Lower lobe of right lung (tissue), 2 donors: Measurements from ENCODE around the gene VPS4B. TPM values are rescaled to one million over a fixed set of nuclear protein-coding genes. Genes with fewer than 3 reads are reported as not detected.

ENCODE experiments used
- ATAC-seq, 2 donors: fragments of 200-7000 bp; cut with Tn5 transposase; one replicate each; pipeline ENCODE4 v1.9.1; 2020 to 2022; ENCODE audit warnings: mild to moderate bottlenecking in 2 of 2, moderate library complexity in 2 of 2
- DNase-seq: peaks from one replicate; pipeline ENCODE4 v3.0.0-alpha.2; 2020
- H3K27ac ChIP-seq: fragments of 200-600 bp; one replicate; pipeline ENCODE4 v1.8.0; 2022
- H3K27me3 ChIP-seq: fragments of 200-600 bp; one replicate; pipeline ENCODE4 v1.8.0; 2022; ENCODE audit warnings: low read depth
- H3K36me3 ChIP-seq: fragments of 200-600 bp; one replicate; pipeline ENCODE4 v1.8.0; 2022; ENCODE audit warnings: mild to moderate bottlenecking
- H3K4me1 ChIP-seq: fragments of 200-600 bp; one replicate; pipeline ENCODE4 v1.8.0; 2022
- H3K4me3 ChIP-seq: fragments of 200-600 bp; one replicate; pipeline ENCODE4 v1.8.0; 2022; ENCODE audit warnings: mild to moderate bottlenecking
- H3K9me3 ChIP-seq: fragments of 200-600 bp; one replicate; pipeline ENCODE4 v1.8.0; 2022
- intact Hi-C: fragments of 100-400 bp; cut with DNase I; formaldehyde crosslinking; loops from one replicate; pipeline ENCODE4 v1.11.0; 2022
- total RNA-seq: library from RNA; stranded (reverse); fragmentation: NEBNext Ultra II Directional; extraction: Animal tissue kit (Norgen Biotek cat#: 25700); gene quantifications from one replicate; pipeline ENCODE4 v1.2.1, GENCODE V29; 2021
- TF ChIP-seq, protein P1 (sequence below): fragments of 200-600 bp; IDR thresholded peaks from one replicate; pipeline ENCODE4 v1.8.0; 2022; ENCODE audit warnings: antibody characterized with exemption, mild to moderate bottlenecking
- donor health status: DM: no; HTN: yes; CAD: no; lungs with severe emphysema.

VPS4B gene
- total RNA-seq, 1 donor from 2014 or later, result 63.6 TPM

DNA sequence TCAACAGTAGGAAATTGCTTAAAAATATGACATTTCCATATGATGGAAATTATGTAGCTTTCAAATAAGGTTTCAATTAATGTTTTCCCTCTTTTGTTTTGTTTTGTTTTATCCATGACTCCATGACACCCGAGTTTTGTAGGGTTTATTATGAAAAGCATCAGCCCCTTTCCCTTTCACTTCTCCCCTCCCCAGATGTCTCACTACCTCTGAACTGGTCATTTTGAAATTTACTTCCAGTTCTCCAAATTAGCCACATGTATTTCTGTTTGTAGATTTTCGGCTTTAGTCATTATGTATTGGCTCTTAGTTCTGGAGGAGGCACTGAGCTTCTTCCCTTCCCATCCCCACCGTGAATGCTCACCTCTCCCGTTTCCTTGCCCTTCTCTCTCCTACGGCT is 18.6 kb upstream of the VPS4B start:
- DNase-seq, result no peak
- intact Hi-C loops, result no loop called here
- Histone ChIP-seq H3K27ac (no peak overlapping the region), H3K36me3 (no peaks in the 10 kb centered on the region), H3K9me3 (no peaks in the 10 kb centered on the region), H3K4me1 (peaks cover 4% of the 10 kb centered on the region), H3K27me3 (no peaks in the 10 kb centered on the region), H3K4me3 (no peak overlapping the region)
- peak in 1 of 2 donors; percentile 25 for ATAC-seq
- TF ChIP-seq, protein P1, sequence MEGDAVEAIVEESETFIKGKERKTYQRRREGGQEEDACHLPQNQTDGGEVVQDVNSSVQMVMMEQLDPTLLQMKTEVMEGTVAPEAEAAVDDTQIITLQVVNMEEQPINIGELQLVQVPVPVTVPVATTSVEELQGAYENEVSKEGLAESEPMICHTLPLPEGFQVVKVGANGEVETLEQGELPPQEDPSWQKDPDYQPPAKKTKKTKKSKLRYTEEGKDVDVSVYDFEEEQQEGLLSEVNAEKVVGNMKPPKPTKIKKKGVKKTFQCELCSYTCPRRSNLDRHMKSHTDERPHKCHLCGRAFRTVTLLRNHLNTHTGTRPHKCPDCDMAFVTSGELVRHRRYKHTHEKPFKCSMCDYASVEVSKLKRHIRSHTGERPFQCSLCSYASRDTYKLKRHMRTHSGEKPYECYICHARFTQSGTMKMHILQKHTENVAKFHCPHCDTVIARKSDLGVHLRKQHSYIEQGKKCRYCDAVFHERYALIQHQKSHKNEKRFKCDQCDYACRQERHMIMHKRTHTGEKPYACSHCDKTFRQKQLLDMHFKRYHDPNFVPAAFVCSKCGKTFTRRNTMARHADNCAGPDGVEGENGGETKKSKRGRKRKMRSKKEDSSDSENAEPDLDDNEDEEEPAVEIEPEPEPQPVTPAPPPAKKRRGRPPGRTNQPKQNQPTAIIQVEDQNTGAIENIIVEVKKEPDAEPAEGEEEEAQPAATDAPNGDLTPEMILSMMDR, result no peak

DNA sequence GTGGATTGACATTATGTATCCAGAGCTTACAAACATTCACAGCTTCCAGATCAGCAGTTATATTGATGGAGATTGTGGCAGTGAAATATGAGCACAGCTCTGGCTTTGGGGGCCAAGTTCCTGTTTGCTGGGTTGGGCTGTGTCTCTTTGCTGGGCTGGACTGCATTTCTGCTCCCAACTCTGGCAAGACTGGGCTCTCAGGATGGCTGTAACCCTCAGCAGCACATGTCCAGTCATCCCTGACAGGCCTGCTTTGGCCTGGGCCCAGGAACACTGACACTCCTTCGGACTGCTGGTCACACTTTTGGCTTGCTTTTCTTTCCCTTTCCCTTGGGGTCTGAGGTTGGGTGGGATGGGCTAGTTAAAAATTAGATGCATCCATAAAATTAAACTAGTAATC is 17.9 kb upstream of the VPS4B start:
- TF ChIP-seq, protein P1, result no peak
- H3K4me1 ChIP-seq, result peaks cover 4% of the 10 kb centered on the region
- ATAC-seq (peak in 1 of 2 donors; percentile 26), DNase-seq (no peak)
- intact Hi-C loops, result no loop called here
- no peak overlapping the region for H3K4me3 ChIP-seq
- H3K9me3 ChIP-seq, result no peaks in the 10 kb centered on the region
- no peaks in the 10 kb centered on the region for H3K27me3 ChIP-seq
- no peak overlapping the region for H3K27ac ChIP-seq
- H3K36me3 ChIP-seq, result no peaks in the 10 kb centered on the region

- Histone ChIP-seq H3K4me1 (peaks cover 3% of the 10 kb centered on the region), H3K27me3 (no peaks in the 10 kb centered on the region), H3K9me3 (no peaks in the 10 kb centered on the region), H3K36me3 (no peaks in the 10 kb centered on the region), H3K27ac (no peak overlapping the region), H3K4me3 (no peak overlapping the region)
- peak; percentile 66 to 79 for ATAC-seq
- TF ChIP-seq, protein P1, result peak; percentile 83
- DNase-seq, result no peak
- intact Hi-C loops, result no loop called here
Observed at GRCh38 chr18:63439334-63439733, 17.1 kb upstream of the VPS4B start.

GRCh38 chr18:63438181-63438580 is 15.9 kb upstream of the VPS4B start:
- Histone ChIP-seq H3K27ac (no peak overlapping the region), H3K9me3 (no peaks in the 10 kb centered on the region), H3K4me1 (no peaks in the 10 kb centered on the region), H3K4me3 (no peak overlapping the region), H3K27me3 (no peaks in the 10 kb centered on the region), H3K36me3 (no peaks in the 10 kb centered on the region)
- TF ChIP-seq, protein P1, result no peak
- DNase-seq, result no peak
- intact Hi-C loops, result no loop called here
- no peak for ATAC-seq

- no peak for DNase-seq
- no peak overlapping the region for H3K27ac ChIP-seq
- no peaks in the 10 kb centered on the region for H3K9me3 ChIP-seq
- TF ChIP-seq, protein P1, result no peak
- no peak overlapping the region for H3K4me3 ChIP-seq
- intact Hi-C loops, result no loop called here
- no peaks in the 10 kb centered on the region for H3K4me1 ChIP-seq
- H3K36me3 ChIP-seq, result no peaks in the 10 kb centered on the region
- no peak for ATAC-seq
- H3K27me3 ChIP-seq, result no peaks in the 10 kb centered on the region
Observed at GRCh38 chr18:63433334-63433866, 11.1 kb upstream of the VPS4B start.

GRCh38 chr18:63431180-63431579 is 8.9 kb upstream of the VPS4B start:
- no peak for DNase-seq

More at GRCh38 chr18:63431180-63431579, 8.9 kb upstream of the VPS4B start:
- Histone ChIP-seq H3K27ac (no peak overlapping the region), H3K4me1 (no peaks in the 10 kb centered on the region), H3K27me3 (no peaks in the 10 kb centered on the region), H3K36me3 (no peaks in the 10 kb centered on the region), H3K9me3 (no peaks in the 10 kb centered on the region), H3K4me3 (no peak overlapping the region)
- ATAC-seq, result no peak
- TF ChIP-seq, protein P1, result no peak
- intact Hi-C loops, result no loop called here
